ENCODE measurements around the gene FGF1.

FGF1 gene

DNA sequence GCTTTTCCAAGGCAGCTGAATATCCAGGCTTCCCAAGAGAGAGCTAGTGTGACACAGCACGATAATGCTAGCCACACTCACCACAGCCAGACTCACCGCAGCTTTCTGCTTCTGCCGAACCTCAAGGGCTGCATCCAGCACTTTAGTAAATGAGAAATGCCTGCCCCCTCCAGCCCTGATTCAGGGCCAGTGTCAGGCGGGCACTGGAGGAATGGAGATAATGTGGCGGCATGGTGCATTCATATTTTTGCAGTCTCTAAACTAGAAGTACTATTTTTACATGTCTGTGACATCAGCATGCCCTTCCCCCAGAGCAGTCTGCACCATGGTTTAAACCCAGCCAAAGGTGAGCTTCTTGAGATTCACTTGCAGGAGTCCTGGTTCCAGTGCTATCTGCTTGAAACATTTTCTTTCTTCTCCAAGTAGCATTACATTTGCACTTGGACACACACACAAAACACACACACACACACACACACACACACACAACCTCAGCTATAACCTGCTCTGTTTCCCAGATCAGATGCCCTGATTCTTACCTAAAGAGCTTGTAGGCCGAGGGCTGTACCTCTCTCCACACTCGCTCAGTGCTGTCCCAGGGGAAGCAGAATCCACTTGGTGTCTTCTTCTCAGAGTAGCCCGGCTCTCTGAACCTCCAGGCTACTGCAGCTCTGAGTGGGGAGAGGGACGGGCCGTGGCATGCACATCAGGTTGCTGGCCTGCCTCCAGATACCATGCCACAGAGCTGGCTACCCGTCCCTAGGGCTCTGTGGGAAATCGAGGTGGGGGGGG is at the start of gene FGF1:
Gene FGF1 (minus strand): TSS at position 673 of the 792 bp plus-strand sequence. CDS start 71,963 bp downstream, outside the sequence.
- DNase-seq (ENCODE audit: low read depth in 1 of 2, low spot score in 1 of 2): no peak
- in situ Hi-C loops (cut with HindIII; ENCODE audit: low pct_unique_long_range_greater_than_20kb, low sequenced_read_pairs): no loop called here
- no peak for TF ChIP-seq JUND (IDR thresholded peaks at IDR 0.05; ENCODE audit: low read depth)

DNA sequence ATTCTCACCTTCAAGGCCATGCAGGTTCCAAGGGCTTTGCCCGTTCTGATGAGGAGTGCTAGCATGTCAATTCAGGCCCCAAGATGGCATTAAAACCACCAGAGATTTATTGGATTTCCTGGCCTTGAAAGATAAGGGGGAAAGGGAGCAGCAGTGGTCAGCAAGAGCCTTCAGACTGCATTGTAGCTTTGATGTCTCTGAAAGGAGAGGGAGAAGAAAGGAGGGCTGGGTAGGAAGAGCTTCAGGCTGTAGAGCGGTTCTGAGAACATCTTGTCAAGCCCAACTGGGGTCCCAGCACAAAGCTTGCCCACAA is 41.8 kb upstream of the FGF1 start:
- no peak for TF ChIP-seq JUND (IDR thresholded peaks at IDR 0.05; ENCODE audit: low read depth)
- no peak for DNase-seq (ENCODE audit: low read depth in 1 of 2, low spot score in 1 of 2)
- in situ Hi-C loops (cut with HindIII; ENCODE audit: low pct_unique_long_range_greater_than_20kb, low sequenced_read_pairs): no loop called here

DNA sequence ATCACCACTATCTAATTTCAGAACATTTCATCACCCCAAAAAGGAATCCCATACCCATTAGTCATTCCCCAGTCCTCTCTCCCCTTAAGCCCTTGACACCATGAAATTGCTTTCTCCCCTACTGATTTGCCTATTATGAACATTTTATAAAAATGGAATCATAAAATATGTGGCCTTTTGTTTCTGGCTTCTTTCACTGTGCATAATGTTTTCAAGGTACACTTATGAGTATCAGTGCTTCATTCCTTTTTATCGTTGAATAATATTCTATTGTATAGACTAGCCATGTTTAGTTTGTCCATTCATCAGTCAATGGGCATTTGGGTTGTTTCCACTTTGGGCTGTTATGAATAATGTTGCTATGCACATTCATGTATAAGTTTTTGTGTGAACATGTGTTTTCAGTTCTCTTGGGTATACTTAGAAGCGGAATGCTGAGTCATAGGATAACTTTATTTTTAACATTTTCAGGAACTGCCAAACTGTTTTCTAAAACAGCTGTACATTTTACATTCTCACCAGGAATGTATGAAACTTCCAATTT is 40.4 kb upstream of the FGF1 start:
- no peak for DNase-seq (ENCODE audit: low read depth in 1 of 2, low spot score in 1 of 2)
- TF ChIP-seq JUND (IDR thresholded peaks at IDR 0.05; ENCODE audit: low read depth): no peak
- in situ Hi-C loops (cut with HindIII; ENCODE audit: low pct_unique_long_range_greater_than_20kb, low sequenced_read_pairs): no loop called here

DNA sequence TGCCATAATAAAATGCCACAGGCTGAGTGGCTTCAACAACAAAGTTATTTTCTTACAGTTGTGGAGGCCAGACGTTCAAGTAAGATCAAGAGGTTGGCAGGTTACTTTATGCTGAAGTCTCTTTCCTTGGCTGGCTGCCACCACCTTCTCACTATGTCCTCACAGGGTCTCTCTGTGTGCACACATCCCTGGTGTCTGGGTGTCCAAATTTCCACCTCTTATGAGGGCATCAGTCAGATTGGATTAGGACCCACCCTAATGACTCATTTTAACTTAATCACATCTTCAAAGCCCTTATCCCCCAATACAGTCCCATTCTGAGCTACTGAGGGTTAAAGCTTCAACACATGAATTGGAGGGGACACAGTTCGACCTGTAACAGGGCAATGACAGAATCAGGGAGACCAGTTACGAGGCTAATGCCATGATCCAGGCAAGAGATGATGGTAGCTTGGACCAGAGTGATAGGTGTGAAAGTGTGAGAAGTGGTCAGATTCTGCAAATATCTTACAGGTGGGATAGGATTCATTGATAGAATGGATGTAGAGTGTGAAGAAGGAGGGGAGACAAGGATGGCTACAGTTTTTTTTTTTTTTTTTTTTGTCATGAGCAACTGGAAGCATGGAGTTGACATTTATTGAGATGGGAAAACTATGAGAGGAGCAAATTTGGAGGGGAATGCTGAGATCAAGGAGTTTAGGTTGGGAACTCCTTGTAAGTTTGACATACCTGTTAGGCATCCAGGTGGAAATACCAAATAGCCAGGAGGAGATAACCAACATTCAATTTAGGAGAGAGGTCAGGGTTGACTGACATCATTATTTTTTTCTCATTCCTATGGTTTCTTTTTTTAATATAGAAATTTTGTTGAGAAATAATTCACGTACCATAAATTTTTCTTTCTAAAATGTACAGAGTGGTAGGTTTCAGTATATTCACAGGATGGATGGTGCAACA is 39.6 kb upstream of the FGF1 start:
- in situ Hi-C loops (cut with HindIII; ENCODE audit: low pct_unique_long_range_greater_than_20kb, low sequenced_read_pairs): no loop called here
- no peak for DNase-seq (ENCODE audit: low read depth in 1 of 2, low spot score in 1 of 2)
- TF ChIP-seq JUND (IDR thresholded peaks at IDR 0.05; ENCODE audit: low read depth): no peak

DNA sequence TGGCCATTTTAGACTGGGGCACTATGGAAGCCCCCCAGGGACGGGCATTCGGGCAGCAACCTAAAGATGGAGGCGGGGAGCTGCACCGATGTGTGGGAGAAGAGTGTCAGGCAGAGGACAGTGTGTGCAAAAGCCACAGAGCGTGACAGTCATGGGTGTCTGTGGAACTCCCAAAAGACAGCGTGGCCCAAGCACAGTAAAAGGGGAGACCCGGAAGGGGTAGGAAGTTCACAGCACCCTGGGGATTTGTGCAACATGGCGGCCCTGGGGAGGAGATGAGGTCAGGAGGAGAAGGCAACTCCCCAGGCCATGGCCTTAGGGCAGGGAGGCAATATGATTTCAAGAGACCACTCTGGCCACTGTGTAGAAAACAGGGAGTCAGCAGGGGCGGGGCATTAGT is 38.9 kb upstream of the FGF1 start:
- in situ Hi-C loops (cut with HindIII; ENCODE audit: low pct_unique_long_range_greater_than_20kb, low sequenced_read_pairs): loop anchor here (25.0 kb wide), 1 partner anchor 162 kb away; no protein-coding TSS in a partner anchor
- no peak for DNase-seq (ENCODE audit: low read depth in 1 of 2, low spot score in 1 of 2)
- no peak for TF ChIP-seq JUND (IDR thresholded peaks at IDR 0.05; ENCODE audit: low read depth)

DNA sequence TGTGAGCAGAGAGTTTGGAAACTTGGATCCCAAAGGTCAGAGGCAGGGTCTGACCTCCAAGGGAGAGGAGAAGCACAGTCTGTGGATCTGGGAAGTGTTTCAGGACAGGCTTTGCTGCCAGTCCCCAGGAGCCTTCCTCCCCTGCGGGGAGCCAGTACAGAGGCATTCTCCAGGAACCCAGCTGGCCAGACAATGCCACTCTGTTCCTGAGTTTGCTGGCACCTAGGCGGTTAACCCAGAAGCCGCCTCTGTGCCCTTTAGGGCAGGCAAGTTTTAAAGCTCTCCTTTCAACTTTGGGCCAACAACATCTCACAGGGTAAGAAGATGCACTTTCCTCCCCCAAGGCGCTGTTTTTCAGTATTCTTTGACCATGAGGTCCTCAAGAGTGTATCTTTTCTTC is 37.0 kb upstream of the FGF1 start:
- in situ Hi-C loops (cut with HindIII; ENCODE audit: low pct_unique_long_range_greater_than_20kb, low sequenced_read_pairs): loop anchor here (25.0 kb wide), 1 partner anchor 164 kb away; no protein-coding TSS in a partner anchor
- no peak for TF ChIP-seq JUND (IDR thresholded peaks at IDR 0.05; ENCODE audit: low read depth)
- no peak for DNase-seq (ENCODE audit: low read depth in 1 of 2, low spot score in 1 of 2)

DNA sequence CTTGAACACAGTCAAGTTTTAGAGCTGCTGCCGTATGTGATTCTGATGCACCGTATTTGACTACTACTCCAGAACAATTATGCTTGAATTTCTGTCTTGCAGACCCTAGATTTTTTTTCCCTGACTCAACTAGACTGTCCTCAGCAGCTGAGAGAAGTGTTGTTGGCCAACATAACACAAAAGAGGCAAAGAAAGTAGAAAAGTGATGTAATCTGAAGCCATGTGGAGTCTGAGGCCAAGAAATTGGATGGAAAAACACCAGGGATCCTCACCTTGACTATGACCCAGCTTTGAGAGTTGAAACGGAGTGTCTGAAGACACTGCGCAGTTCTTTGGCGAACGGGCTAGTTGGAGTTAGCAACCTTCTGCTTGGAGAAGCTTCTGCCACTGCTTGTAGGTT is 36.3 kb upstream of the FGF1 start:
- DNase-seq (ENCODE audit: low read depth in 1 of 2, low spot score in 1 of 2): no peak
- in situ Hi-C loops (cut with HindIII; ENCODE audit: low pct_unique_long_range_greater_than_20kb, low sequenced_read_pairs): loop anchor here (25.0 kb wide), 1 partner anchor 165 kb away; no protein-coding TSS in a partner anchor
- no peak for TF ChIP-seq JUND (IDR thresholded peaks at IDR 0.05; ENCODE audit: low read depth)

DNA sequence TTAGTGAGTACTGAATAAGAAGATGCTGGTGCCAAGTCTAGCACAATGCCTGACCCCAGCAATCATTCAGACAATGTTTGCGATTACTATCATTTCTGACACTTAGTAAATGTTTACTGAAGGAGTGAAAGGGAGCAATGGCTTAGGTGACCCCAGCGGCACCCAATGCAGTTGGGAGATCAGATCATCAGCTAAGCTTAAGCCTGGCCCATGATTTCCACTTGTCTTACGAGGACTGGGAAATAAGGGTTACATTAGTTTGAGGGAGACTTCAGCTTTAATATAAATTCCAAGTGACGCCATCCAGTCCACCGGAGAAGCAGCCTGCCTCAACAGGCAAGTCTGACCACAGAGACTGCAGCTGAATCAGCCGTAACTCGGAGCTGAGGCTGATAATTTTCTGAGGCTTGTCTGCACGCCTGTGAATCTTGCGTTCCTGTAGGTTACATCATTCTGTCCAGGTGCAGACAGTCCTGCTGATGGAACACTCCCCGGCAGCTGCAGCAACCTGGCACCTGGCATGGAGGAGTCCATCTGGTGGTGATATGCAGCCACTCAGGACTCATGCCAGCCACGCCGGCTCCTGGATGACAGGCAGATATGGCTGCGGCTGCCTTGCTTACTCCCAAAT is 34.9 kb upstream of the FGF1 start:
- in situ Hi-C loops (cut with HindIII; ENCODE audit: low pct_unique_long_range_greater_than_20kb, low sequenced_read_pairs): loop anchor here (25.0 kb wide), 1 partner anchor 167 kb away; no protein-coding TSS in a partner anchor
- TF ChIP-seq JUND (IDR thresholded peaks at IDR 0.05; ENCODE audit: low read depth): no peak
- peak in 1 of 2 experiments; percentile 64 for DNase-seq (ENCODE audit: low read depth in 1 of 2, low spot score in 1 of 2)

DNA sequence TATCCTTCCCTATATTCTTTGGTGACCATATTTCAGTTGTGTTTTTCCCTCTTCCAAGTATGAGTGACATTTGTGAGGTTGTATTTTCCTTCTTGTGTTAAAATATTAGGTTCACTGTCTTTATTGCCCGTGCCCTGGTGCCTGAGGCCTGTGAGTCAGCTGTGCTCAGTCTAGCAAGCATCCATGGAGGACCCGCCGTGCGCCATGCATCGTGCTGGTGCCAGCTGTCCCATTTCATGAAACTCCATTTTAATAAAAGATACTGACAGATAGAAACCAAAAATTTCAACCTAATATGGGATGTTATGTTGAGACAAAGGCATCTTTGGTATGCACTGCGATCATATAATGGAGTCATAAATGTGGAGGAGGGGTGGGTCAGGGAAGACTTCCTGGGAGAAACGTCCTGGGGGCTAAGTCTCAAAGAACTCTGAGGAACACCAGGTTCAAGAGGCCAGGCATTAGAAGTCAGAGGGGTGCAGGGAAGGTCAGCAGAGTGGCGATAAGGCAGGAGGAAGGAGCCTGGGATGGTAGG is 34.0 kb upstream of the FGF1 start:
- DNase-seq (ENCODE audit: low read depth in 1 of 2, low spot score in 1 of 2): no peak
- in situ Hi-C loops (cut with HindIII; ENCODE audit: low pct_unique_long_range_greater_than_20kb, low sequenced_read_pairs): loop anchor here (25.0 kb wide), 1 partner anchor 167 kb away; no protein-coding TSS in a partner anchor

DNA sequence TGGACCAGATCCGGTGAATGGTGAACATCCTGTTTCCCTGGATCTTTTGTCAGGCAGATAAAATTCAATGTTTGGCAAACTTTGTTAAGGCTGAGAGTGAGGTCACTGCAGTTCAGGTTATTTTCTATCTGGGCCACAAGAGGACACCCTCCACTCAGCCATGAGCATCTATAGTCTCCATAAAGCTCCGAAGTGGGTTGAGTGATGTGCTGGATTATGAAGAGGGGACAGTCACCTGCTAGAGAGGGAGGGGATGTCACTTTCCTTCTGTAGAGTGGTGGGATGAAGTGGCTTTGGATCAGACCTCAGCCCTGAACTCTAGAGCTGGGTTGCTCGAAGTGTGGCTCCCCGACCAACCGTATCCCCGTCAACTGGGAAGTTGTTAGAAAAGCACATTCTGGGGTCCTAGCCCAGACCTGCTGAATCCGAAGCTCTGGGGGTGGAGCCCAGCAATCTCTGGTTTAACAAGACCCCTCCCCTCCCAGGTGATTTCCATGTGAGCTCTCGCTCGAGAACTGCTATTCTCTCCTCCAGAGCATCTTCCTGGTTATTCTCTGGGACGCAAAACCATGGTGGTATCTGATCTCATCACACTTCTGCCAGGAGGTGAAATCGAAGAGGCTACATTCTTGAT is 31.8 kb upstream of the FGF1 start:
- TF ChIP-seq JUND (IDR thresholded peaks at IDR 0.05; ENCODE audit: low read depth): no peak
- DNase-seq (ENCODE audit: low read depth in 1 of 2, low spot score in 1 of 2): peak in 1 of 2 experiments; percentile 75
- in situ Hi-C loops (cut with HindIII; ENCODE audit: low pct_unique_long_range_greater_than_20kb, low sequenced_read_pairs): loop anchor here (25.0 kb wide), 1 partner anchor 170 kb away; no protein-coding TSS in a partner anchor

More for the DNA sequence above, 34.0 kb upstream of the FGF1 start:
- TF ChIP-seq JUND (IDR thresholded peaks at IDR 0.05; ENCODE audit: low read depth): no peak

DNA sequence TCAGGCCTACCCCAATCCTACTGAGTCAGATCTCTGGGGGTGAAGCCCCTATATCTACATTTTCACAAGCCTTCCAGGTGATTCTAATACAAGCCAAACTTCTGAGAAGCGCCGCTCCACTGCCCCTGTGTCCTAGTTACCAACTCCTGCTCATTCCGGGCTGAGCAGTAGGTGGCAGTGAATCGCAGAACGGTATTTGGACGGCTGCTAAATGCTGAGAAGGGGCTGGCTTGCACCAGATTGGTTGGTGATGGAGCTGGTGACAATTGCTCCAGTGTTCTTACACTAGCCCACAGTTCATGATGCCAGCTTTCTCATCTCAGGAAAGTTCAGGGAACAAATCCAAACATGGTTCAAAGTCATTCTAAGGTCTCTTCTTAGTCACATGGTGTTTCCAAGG is 31.1 kb upstream of the FGF1 start:
- TF ChIP-seq JUND (IDR thresholded peaks at IDR 0.05; ENCODE audit: low read depth): no peak
- in situ Hi-C loops (cut with HindIII; ENCODE audit: low pct_unique_long_range_greater_than_20kb, low sequenced_read_pairs): loop anchor here (25.0 kb wide), 1 partner anchor 170 kb away; no protein-coding TSS in a partner anchor
- peak; percentile 35 to 77 for DNase-seq (ENCODE audit: low read depth in 1 of 2, low spot score in 1 of 2)
